ENCODE measurements around the gene SPINT1. TPM values are rescaled to one million over a fixed set of nuclear protein-coding genes. Genes with fewer than 3 reads are reported as not detected.

Gene SPINT1
- total RNA-seq, 3 donors from 2014 or later: 10.8 to 13.5 (median 12.2) TPM

DNA sequence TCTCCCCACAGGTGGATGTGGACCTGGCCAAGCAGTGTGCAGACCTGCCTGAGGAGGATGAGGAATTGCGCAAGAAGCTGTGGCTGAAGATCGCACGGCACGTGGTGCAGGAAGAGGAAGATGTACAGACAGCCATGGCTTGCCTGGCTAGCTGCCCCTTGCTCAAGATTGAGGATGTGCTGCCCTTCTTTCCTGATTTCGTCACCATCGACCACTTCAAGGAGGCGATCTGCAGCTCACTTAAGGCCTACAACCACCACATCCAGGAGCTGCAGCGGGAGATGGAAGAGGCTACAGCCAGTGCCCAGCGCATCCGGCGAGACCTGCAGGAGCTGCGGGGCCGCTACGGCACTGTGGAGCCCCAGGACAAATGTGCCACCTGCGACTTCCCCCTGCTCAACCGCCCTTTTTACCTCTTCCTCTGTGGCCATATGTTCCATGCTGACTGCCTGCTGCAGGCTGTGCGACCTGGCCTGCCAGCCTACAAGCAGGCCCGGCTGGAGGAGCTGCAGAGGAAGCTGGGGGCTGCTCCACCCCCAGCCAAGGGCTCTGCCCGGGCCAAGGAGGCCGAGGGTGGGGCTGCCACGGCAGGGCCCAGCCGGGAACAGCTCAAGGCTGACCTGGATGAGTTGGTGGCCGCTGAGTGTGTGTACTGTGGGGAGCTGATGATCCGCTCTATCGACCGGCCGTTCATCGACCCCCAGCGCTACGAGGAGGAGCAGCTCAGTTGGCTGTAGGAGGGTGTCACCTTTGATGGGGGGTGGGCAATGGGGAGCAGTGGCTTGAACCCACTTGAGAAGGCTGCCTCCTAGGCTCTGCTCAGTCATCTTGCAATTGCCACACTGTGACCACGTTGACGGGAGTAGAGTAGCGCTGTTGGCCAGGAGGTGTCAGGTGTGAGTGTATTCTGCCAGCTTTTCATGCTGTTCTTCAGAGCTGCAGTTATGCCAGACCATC is 59.0 kb downstream of the SPINT1 start:
- ATAC-seq (no peak), DNase-seq (no peak)
- no peaks in the 10 kb centered on the region for H3K27me3 Mint-ChIP-seq (ENCODE audit: low read depth)
- peaks cover 28% of the 10 kb centered on the region for H3K4me1 Mint-ChIP-seq (ENCODE audit: low read depth)
- H3K9me3 Mint-ChIP-seq: no peaks in the 10 kb centered on the region
- H3K36me3 Mint-ChIP-seq (ENCODE audit: insufficient read depth): peaks cover 19% of the 10 kb centered on the region
- no peak overlapping the region for H3K4me3 Mint-ChIP-seq

- Mint-ChIP-seq H3K4me1 (ENCODE audit: low read depth) (peaks cover 31% of the 10 kb centered on the region), H3K9me3 (no peaks in the 10 kb centered on the region), H3K4me3 (no peak overlapping the region), H3K27me3 (ENCODE audit: low read depth) (no peaks in the 10 kb centered on the region), H3K36me3 (ENCODE audit: insufficient read depth) (peaks cover 17% of the 10 kb centered on the region)
- DNase-seq: no peak
- ATAC-seq: no peak
Observed at GRCh38 chr15:40904552-40905201, 60.8 kb downstream of the SPINT1 start.

- Mint-ChIP-seq H3K9me3 (no peaks in the 10 kb centered on the region), H3K36me3 (ENCODE audit: insufficient read depth) (peaks cover 7% of the 10 kb centered on the region), H3K27me3 (ENCODE audit: low read depth) (no peaks in the 10 kb centered on the region), H3K4me1 (ENCODE audit: low read depth) (peaks cover 31% of the 10 kb centered on the region), H3K4me3 (peak overlapping the region; percentile 77)
- ATAC-seq (peak; percentile 85 to 86), DNase-seq (peak; percentile 74)
Observed at GRCh38 chr15:40906091-40906990, 62.5 kb downstream of the SPINT1 start.

GRCh38 chr15:40906991-40907802 is 63.3 kb downstream of the SPINT1 start:
- peaks cover 31% of the 10 kb centered on the region for H3K4me1 Mint-ChIP-seq (ENCODE audit: low read depth)
- H3K36me3 Mint-ChIP-seq (ENCODE audit: insufficient read depth): peaks cover 7% of the 10 kb centered on the region
- no peaks in the 10 kb centered on the region for H3K27me3 Mint-ChIP-seq (ENCODE audit: low read depth)
- no peaks in the 10 kb centered on the region for H3K9me3 Mint-ChIP-seq
- peak; percentile 27 for DNase-seq
- ATAC-seq: peak; percentile 33 to 43
- peak overlapping the region; percentile 77 for H3K4me3 Mint-ChIP-seq

Other genes starting within 250 kb of the SPINT1 start
- gene KNL1, start 249.8 kb upstream of the SPINT1 start, total RNA-seq: 1 to 10 TPM; 2.9 to 4.1 (median 3.6) TPM
- 10 to 100 TPM; 28.2 to 39.7 (median 31.0) TPM for gene RAD51, start 148.9 kb upstream of the SPINT1 start, total RNA-seq
- gene RMDN3, start 88.8 kb upstream of the SPINT1 start, total RNA-seq: 10 to 100 TPM; 62.1 to 63.7 (median 62.9) TPM
- gene GCHFR, start 80.0 kb upstream of the SPINT1 start, total RNA-seq: 10 to 100 TPM; 18.5 to 25.6 (median 25.3) TPM
- under 1 TPM; 0.24 to 0.53 (median 0.25) TPM for gene C15orf62, start 74.1 kb upstream of the SPINT1 start, total RNA-seq
- gene ZFYVE19, start 37.0 kb upstream of the SPINT1 start, total RNA-seq: 10 to 100 TPM; 19.5 to 23.5 (median 20.3) TPM
- gene DNAJC17, start 36.6 kb upstream of the SPINT1 start, total RNA-seq: 10 to 100 TPM; 49.1 to 62.1 (median 49.9) TPM
- gene PPP1R14D, start 15.3 kb upstream of the SPINT1 start, total RNA-seq: not detected
- gene RHOV, start 30.2 kb downstream of the SPINT1 start, total RNA-seq: under 1 TPM; 0.35 to 0.53 (median 0.49) TPM
- 10 to 100 TPM; 15.9 to 16.7 (median 16.4) TPM for gene VPS18, start 50.4 kb downstream of the SPINT1 start, total RNA-seq
- gene DLL4, start 85.3 kb downstream of the SPINT1 start, total RNA-seq: under 1 TPM; 0.05 to 0.38 (median 0.37) TPM
- gene CHAC1, start 109.4 kb downstream of the SPINT1 start, total RNA-seq: 10 to 100 TPM; 12.0 to 31.3 (median 20.8) TPM